Activated naive CD8-positive, alpha-beta T cell treated with anti-CD3 and anti-CD28 coated beads, Interleukin-2, amount 50 U/mL, for 24 hours (primary cell): ENCODE data around the gene SORCS2.

Experiments used
- ATAC-seq: fragments of 150-1000 bp; cut with Tn5 transposase; one replicate; pipeline ENCODE4 v1.10.0; 2021
- DNase-seq: peaks from one replicate; pipeline ENCODE4 v3.0.0; 2021
- H3K27ac Mint-ChIP-seq: one replicate; pipeline ENCODE4 v1.8.0; 2021; ENCODE audit warnings: mild to moderate bottlenecking, mixed read lengths
- H3K27me3 Mint-ChIP-seq: one replicate; pipeline ENCODE4 v1.8.0; 2021; ENCODE audit warnings: mixed read lengths
- H3K36me3 Mint-ChIP-seq: one replicate; pipeline ENCODE4 v1.8.0; 2021; ENCODE audit warnings: low read depth, mixed read lengths
- H3K4me1 Mint-ChIP-seq: one replicate; pipeline ENCODE4 v1.8.0; 2021; ENCODE audit warnings: mixed read lengths
- H3K4me3 Mint-ChIP-seq: one replicate; pipeline ENCODE4 v1.8.0; 2021; ENCODE audit warnings: mild to moderate bottlenecking, moderate library complexity, mixed read lengths
- H3K9me3 Mint-ChIP-seq: one replicate; pipeline ENCODE4 v1.8.0; 2021; ENCODE audit warnings: mixed read lengths

SORCS2 gene

GRCh38 chr4:7536876-7537275 is 344.5 kb downstream of the SORCS2 start:
- Mint-ChIP-seq H3K36me3 (no peaks in the 10 kb centered on the region), H3K4me1 (no peaks in the 10 kb centered on the region), H3K27ac (no peak overlapping the region), H3K27me3 (no peaks in the 10 kb centered on the region), H3K4me3 (no peak overlapping the region), H3K9me3 (no peaks in the 10 kb centered on the region)
- no peak for DNase-seq
- no peak for ATAC-seq

- DNase-seq (no peak), ATAC-seq (no peak)
- Mint-ChIP-seq H3K4me3 (no peak overlapping the region), H3K27ac (no peak overlapping the region), H3K9me3 (peaks cover 4% of the 10 kb centered on the region), H3K36me3 (no peaks in the 10 kb centered on the region), H3K27me3 (no peaks in the 10 kb centered on the region), H3K4me1 (no peaks in the 10 kb centered on the region)
Measured at GRCh38 chr4:7537853-7538400, 345.6 kb downstream of the SORCS2 start.

GRCh38 chr4:7538518-7538917 is 346.2 kb downstream of the SORCS2 start:
- Mint-ChIP-seq H3K4me3 (no peak overlapping the region), H3K9me3 (peaks cover 4% of the 10 kb centered on the region), H3K27ac (no peak overlapping the region), H3K4me1 (no peaks in the 10 kb centered on the region), H3K27me3 (no peaks in the 10 kb centered on the region), H3K36me3 (no peaks in the 10 kb centered on the region)
- ATAC-seq (no peak), DNase-seq (no peak)

- no peak for ATAC-seq
- no peaks in the 10 kb centered on the region for H3K4me1 Mint-ChIP-seq
- H3K4me3 Mint-ChIP-seq: no peak overlapping the region
- no peak overlapping the region for H3K27ac Mint-ChIP-seq
- no peaks in the 10 kb centered on the region for H3K27me3 Mint-ChIP-seq
- DNase-seq: no peak
- H3K9me3 Mint-ChIP-seq: peaks cover 4% of the 10 kb centered on the region
- no peaks in the 10 kb centered on the region for H3K36me3 Mint-ChIP-seq
Measured at GRCh38 chr4:7539186-7539585, 346.8 kb downstream of the SORCS2 start.

GRCh38 chr4:7539659-7540058 is 347.3 kb downstream of the SORCS2 start:
- DNase-seq (peak; percentile 32), ATAC-seq (no peak)
- no peak overlapping the region for H3K27ac Mint-ChIP-seq
- peaks cover 4% of the 10 kb centered on the region for H3K9me3 Mint-ChIP-seq
- H3K36me3 Mint-ChIP-seq: no peaks in the 10 kb centered on the region
- no peaks in the 10 kb centered on the region for H3K4me1 Mint-ChIP-seq
- H3K27me3 Mint-ChIP-seq: no peaks in the 10 kb centered on the region
- H3K4me3 Mint-ChIP-seq: no peak overlapping the region

GRCh38 chr4:7540206-7540605 is 347.9 kb downstream of the SORCS2 start:
- no peak for ATAC-seq
- H3K4me1 Mint-ChIP-seq: no peaks in the 10 kb centered on the region
- peaks cover 4% of the 10 kb centered on the region for H3K9me3 Mint-ChIP-seq
- no peak for DNase-seq
- H3K4me3 Mint-ChIP-seq: no peak overlapping the region
- H3K27me3 Mint-ChIP-seq: no peaks in the 10 kb centered on the region
- no peaks in the 10 kb centered on the region for H3K36me3 Mint-ChIP-seq
- no peak overlapping the region for H3K27ac Mint-ChIP-seq

GRCh38 chr4:7540654-7541413 is 348.5 kb downstream of the SORCS2 start:
- Mint-ChIP-seq H3K36me3 (no peaks in the 10 kb centered on the region), H3K4me1 (no peaks in the 10 kb centered on the region), H3K9me3 (peaks cover 4% of the 10 kb centered on the region), H3K27me3 (no peaks in the 10 kb centered on the region), H3K27ac (no peak overlapping the region), H3K4me3 (no peak overlapping the region)
- ATAC-seq (no peak), DNase-seq (no peak)

GRCh38 chr4:7541414-7541810 is 349.1 kb downstream of the SORCS2 start:
- H3K27ac Mint-ChIP-seq: no peak overlapping the region
- no peaks in the 10 kb centered on the region for H3K36me3 Mint-ChIP-seq
- no peak overlapping the region for H3K4me3 Mint-ChIP-seq
- no peaks in the 10 kb centered on the region for H3K4me1 Mint-ChIP-seq
- ATAC-seq (no peak), DNase-seq (no peak)
- H3K9me3 Mint-ChIP-seq: peaks cover 4% of the 10 kb centered on the region
- H3K27me3 Mint-ChIP-seq: no peaks in the 10 kb centered on the region

- no peak for ATAC-seq
- Mint-ChIP-seq H3K4me1 (no peaks in the 10 kb centered on the region), H3K9me3 (peaks cover 4% of the 10 kb centered on the region), H3K36me3 (no peaks in the 10 kb centered on the region), H3K27me3 (no peaks in the 10 kb centered on the region), H3K27ac (no peak overlapping the region), H3K4me3 (no peak overlapping the region)
- DNase-seq: no peak
Measured at GRCh38 chr4:7542781-7543180, 350.4 kb downstream of the SORCS2 start.

GRCh38 chr4:7546152-7546808 is 353.9 kb downstream of the SORCS2 start:
- ATAC-seq: no peak
- Mint-ChIP-seq H3K4me3 (no peak overlapping the region), H3K27ac (no peak overlapping the region), H3K27me3 (no peaks in the 10 kb centered on the region), H3K36me3 (no peaks in the 10 kb centered on the region), H3K4me1 (no peaks in the 10 kb centered on the region), H3K9me3 (peaks cover 4% of the 10 kb centered on the region)
- no peak for DNase-seq

GRCh38 chr4:7546809-7547367 is 354.6 kb downstream of the SORCS2 start:
- Mint-ChIP-seq H3K36me3 (no peaks in the 10 kb centered on the region), H3K9me3 (peaks cover 4% of the 10 kb centered on the region), H3K27ac (no peak overlapping the region), H3K4me1 (no peaks in the 10 kb centered on the region), H3K4me3 (no peak overlapping the region), H3K27me3 (no peaks in the 10 kb centered on the region)
- DNase-seq: no peak
- no peak for ATAC-seq

GRCh38 chr4:7547368-7548040 is 355.2 kb downstream of the SORCS2 start:
- H3K36me3 Mint-ChIP-seq: no peaks in the 10 kb centered on the region
- H3K27me3 Mint-ChIP-seq: no peaks in the 10 kb centered on the region
- no peak for ATAC-seq
- no peaks in the 10 kb centered on the region for H3K4me1 Mint-ChIP-seq
- no peak overlapping the region for H3K27ac Mint-ChIP-seq
- DNase-seq: no peak
- peaks cover under 1% of the 10 kb centered on the region for H3K9me3 Mint-ChIP-seq
- no peak overlapping the region for H3K4me3 Mint-ChIP-seq

GRCh38 chr4:7549866-7550265 is 357.5 kb downstream of the SORCS2 start:
- DNase-seq: no peak
- H3K27me3 Mint-ChIP-seq: no peaks in the 10 kb centered on the region
- no peak overlapping the region for H3K4me3 Mint-ChIP-seq
- H3K36me3 Mint-ChIP-seq: peaks cover 3% of the 10 kb centered on the region
- no peaks in the 10 kb centered on the region for H3K4me1 Mint-ChIP-seq
- ATAC-seq: no peak
- peaks cover 18% of the 10 kb centered on the region for H3K9me3 Mint-ChIP-seq
- H3K27ac Mint-ChIP-seq: no peak overlapping the region

- H3K27me3 Mint-ChIP-seq: no peaks in the 10 kb centered on the region
- no peak overlapping the region for H3K4me3 Mint-ChIP-seq
- ATAC-seq (no peak), DNase-seq (no peak)
- no peak overlapping the region for H3K27ac Mint-ChIP-seq
- peaks cover 25% of the 10 kb centered on the region for H3K9me3 Mint-ChIP-seq
- peaks cover 3% of the 10 kb centered on the region for H3K36me3 Mint-ChIP-seq
- H3K4me1 Mint-ChIP-seq: no peaks in the 10 kb centered on the region
Measured at GRCh38 chr4:7552466-7552865, 360.1 kb downstream of the SORCS2 start.
